Spleen (tissue), 11 donors: ENCODE results near the gene TBC1D9B. TPM values are rescaled to one million over a fixed set of nuclear protein-coding genes. Genes with fewer than 3 reads are reported as not detected.

Source experiments
- DNase-seq: peaks from one replicate; pipeline ENCODE4 v3.0.0-alpha.2; 2020
- H3K27ac ChIP-seq, 8 donors: fragments of 200-600 bp; sonication (generic) in 7 of 8; 1 replicate in 4 of 8; 2 replicates in 4 of 8; pipeline versions ENCODE4 v1.5.0 to v1.8.0; 2016 to 2021; ENCODE audit warnings: inconsistent platforms in 4 of 8, mild to moderate bottlenecking in 4 of 8, moderate library complexity in 1 of 8
- H3K27me3 ChIP-seq, 7 donors: fragments of 200-600 bp; sonication (generic) in 6 of 7; replicated peaks in 1 of 7; 1 replicate in 4 of 7; 2 replicates in 3 of 7; pipeline versions ENCODE4 v1.5.0 to v1.8.0; 2016 to 2021; ENCODE audit warnings: inconsistent platforms in 3 of 7, mild to moderate bottlenecking in 1 of 7
- H3K36me3 ChIP-seq, 6 donors: fragments of 200-600 bp; sonication (generic) in 5 of 6; 1 replicate in 4 of 6; 2 replicates in 2 of 6; pipeline versions ENCODE4 v1.5.0 to v1.8.0; 2016 to 2021; ENCODE audit warnings: inconsistent platforms in 2 of 6
- H3K4me1 ChIP-seq, 6 donors: fragments of 200-600 bp; sonication (generic) in 5 of 6; 1 replicate in 3 of 6; 2 replicates in 3 of 6; pipeline versions ENCODE4 v1.5.0 to v1.8.0; 2016 to 2021; ENCODE audit warnings: inconsistent platforms in 3 of 6
- H3K4me3 ChIP-seq, 8 donors: fragments of 200-600 bp; sonication (generic) in 7 of 8; 1 replicate in 4 of 8; 2 replicates in 4 of 8; pipeline versions ENCODE4 v1.5.0 to v1.8.0; 2016 to 2021; ENCODE audit warnings: inconsistent platforms in 4 of 8, mild to moderate bottlenecking in 4 of 8, moderate library complexity in 2 of 8
- H3K9me3 ChIP-seq, 8 donors: fragments of 200-600 bp; sonication (generic) in 7 of 8; 1 replicate in 4 of 8; 2 replicates in 4 of 8; pipeline versions ENCODE4 v1.5.0 to v1.8.0; 2016 to 2021; ENCODE audit warnings: inconsistent platforms in 4 of 8
- CTCF ChIP-seq, 11 experiments: fragments of 200-600 bp in 7 of 11; fragments of 450-650 bp in 4 of 11; sonication (generic) in 4 of 11; IDR thresholded peaks in 8 of 11; conservative IDR thresholded peaks in 3 of 11; 1 replicate in 7 of 11; 2 replicates in 4 of 11; pipeline versions ENCODE4 v1.4.0 to v1.8.0; 2016 to 2021; ENCODE audit warnings: antibody characterized with exemption in 11 of 11, inconsistent platforms in 4 of 11, mild to moderate bottlenecking in 1 of 11
- POLR2A ChIP-seq, 3 donors: fragments of 450-650 bp; IDR thresholded peaks; one replicate each; pipeline ENCODE4 v1.5.1; 2017; ENCODE audit warnings: antibody characterized with exemption in 3 of 3, mild to moderate bottlenecking in 1 of 3
- POLR2AphosphoS5 ChIP-seq, 3 donors: sonication (generic); formaldehyde crosslinking; IDR thresholded peaks; one replicate each; pipeline ENCODE4 v1.5.1; 2017; ENCODE audit warnings: antibody characterized with exemption in 3 of 3
- WGBS, 5 donors: extraction: QIAGEN DNeasy Blood & Tissue Kit in 3 of 5; methylation state at CpG; one replicate each; pipeline versions ENCODE4 v1.1.5 to v1.1.7; 2013 to 2018; 5-methylcytosine and 5-hydroxymethylcytosine counted together
- intact Hi-C: fragments of 100-400 bp; cut with DNase I; formaldehyde crosslinking; loops from one replicate; pipeline ENCODE4 v1.15.0; 2023; ENCODE audit warnings: low total_unique reads
- polyA plus RNA-seq, 3 donors: library from polyadenylated mRNA; stranded (reverse); fragments of 200-250 nt; gene quantifications; one replicate each; pipeline ENCODE4 v1.2.1, GENCODE V29; 2013
- total RNA-seq, 7 donors: library from RNA; depleted of rRNA in 3 of 7; stranded (reverse); fragments of >200 nt in 3 of 7; fragmentation: NEBNext Ultra II Directional in 4 of 7; extraction: Animal tissue kit (Norgen Biotek cat#: 25700) in 4 of 7; gene quantifications; one replicate each; pipeline versions ENCODE4 v1.1.0 to v1.2.1, GENCODE V29; 2016 to 2021
- donor health status: healthy with polysubstance abuse.
- donor health status: DM: no; HTN: no; CAD: no; lungs with moderate emphysema.
- donor health status: DM: no; HTN: no; CAD: no.
- donor health status: Bipolar disorder and iron deficiency.
- donor health status: healthy.
- donor health status: DM: no; HTN: no; CAD: no.
- donor health status: DM: yes; HTN: yes; CAD: no.

TBC1D9B gene
- total and polyA plus RNA-seq, 10 donors = 29.5 to 140 (median 109) TPM

GRCh38 chr5:179926657-179927056 lies 19.0 kb upstream of the TBC1D9B start:
- H3K4me3 ChIP-seq = no peak overlapping the region
- WGBS, 5 donors = 83 to 94% (median 87%) methylated on average over 8 of the region's 8 CpGs
- no peaks in the 10 kb centered on the region for H3K36me3 ChIP-seq
- no peak overlapping the region for H3K27ac ChIP-seq
- no peak for TF ChIP-seq CTCF (IDR thresholded peaks at IDR 0.05 in 8 of 11, conservative IDR thresholded peaks at IDR 0.05 in 3 of 11)
- intact Hi-C loops = no loop called here
- H3K4me1 ChIP-seq = no peaks in the 10 kb centered on the region
- H3K27me3 ChIP-seq = no peaks in the 10 kb centered on the region
- H3K9me3 ChIP-seq = no peaks in the 10 kb centered on the region
- no peak for DNase-seq

- H3K27ac ChIP-seq = no peak overlapping the region
- no peaks in the 10 kb centered on the region for H3K9me3 ChIP-seq
- H3K4me1 ChIP-seq = no peaks in the 10 kb centered on the region
- no peaks in the 10 kb centered on the region for H3K27me3 ChIP-seq
- DNase-seq = no peak
- no peaks in the 10 kb centered on the region for H3K36me3 ChIP-seq
- H3K4me3 ChIP-seq = no peak overlapping the region
- 57 to 73% (median 65%) methylated on average over 6 of the region's 6 CpGs for WGBS, 5 donors
- TF ChIP-seq POLR2AphosphoS5 (IDR thresholded peaks at IDR 0.05) = no peak
- TF ChIP-seq CTCF (IDR thresholded peaks at IDR 0.05 in 8 of 11, conservative IDR thresholded peaks at IDR 0.05 in 3 of 11) = no peak
- TF ChIP-seq POLR2A (IDR thresholded peaks at IDR 0.05) = no peak
- intact Hi-C loops = no loop called here
Observed at GRCh38 chr5:179923436-179923835, 15.7 kb upstream of the TBC1D9B start.

GRCh38 chr5:179920175-179920574 lies 12.5 kb upstream of the TBC1D9B start:
- Histone ChIP-seq H3K27me3 (peaks cover 0 to 14% (median 0%) of the 10 kb centered on the region in 7 donors), H3K36me3 (no peaks in the 10 kb centered on the region), H3K4me1 (peaks cover 0 to 16% (median 10%) of the 10 kb centered on the region in 6 donors), H3K27ac (no peak overlapping the region), H3K4me3 (no peak overlapping the region), H3K9me3 (no peaks in the 10 kb centered on the region)
- intact Hi-C loops = no loop called here
- WGBS, 5 donors = 90 to 95% (median 93%) methylated on average over 4 of the region's 4 CpGs
- DNase-seq = no peak
- TF ChIP-seq CTCF (IDR thresholded peaks at IDR 0.05 in 8 of 11, conservative IDR thresholded peaks at IDR 0.05 in 3 of 11) (no peak), POLR2AphosphoS5 (IDR thresholded peaks at IDR 0.05) (no peak), POLR2A (IDR thresholded peaks at IDR 0.05) (no peak)

GRCh38 chr5:179919487-179920060 lies 11.9 kb upstream of the TBC1D9B start:
- intact Hi-C loops = no loop called here
- Histone ChIP-seq H3K27me3 (peaks cover 0 to 14% (median 0%) of the 10 kb centered on the region in 7 donors), H3K4me1 (peaks cover 0 to 16% (median 11%) of the 10 kb centered on the region in 6 donors), H3K36me3 (no peaks in the 10 kb centered on the region), H3K27ac (no peak overlapping the region), H3K4me3 (no peak overlapping the region), H3K9me3 (no peaks in the 10 kb centered on the region)
- WGBS, 5 donors = 68 to 77% (median 71%) methylated on average over 19 to 20 of the region's 20 CpGs
- TF ChIP-seq POLR2AphosphoS5 (IDR thresholded peaks at IDR 0.05) (no peak), POLR2A (IDR thresholded peaks at IDR 0.05) (no peak), CTCF (IDR thresholded peaks at IDR 0.05 in 8 of 11, conservative IDR thresholded peaks at IDR 0.05 in 3 of 11) (no peak)
- no peak for DNase-seq
